Body of pancreas (tissue), 4 donors: ENCODE measurements around the gene UBE2D2. TPM values are rescaled to one million over a fixed set of nuclear protein-coding genes. Genes with fewer than 3 reads are reported as not detected.
"Not testable (repeated sequence)": the region's sequence is repeated elsewhere in the genome, so short reads cannot be mapped to it uniquely, and the experiment has no call there.

Experiments
- ATAC-seq: fragments of 150-250 bp; one replicate; pipeline ENCODE4 v1.9.1; 2016
- DNase-seq, 4 donors: peaks; one replicate each; pipeline ENCODE4 v3.0.0-alpha.2; 2019
- H3K27ac ChIP-seq, 4 donors: fragments of 200-600 bp; sonication (generic); 1 replicate in 3 of 4; 2 replicates in 1 of 4; pipeline versions ENCODE4 v1.5.1 to v1.6.1; 2016 to 2019; ENCODE audit warnings: mild to moderate bottlenecking in 1 of 4, mixed read lengths in 1 of 4, moderate library complexity in 1 of 4
- H3K27me3 ChIP-seq, 2 donors: fragments of 200-600 bp; sonication (generic); one replicate each; pipeline ENCODE4 v1.6.0; 2016; ENCODE audit warnings: mild to moderate bottlenecking in 1 of 2
- H3K36me3 ChIP-seq, 2 donors: fragments of 200-600 bp; sonication (generic); replicated peaks in 1 of 2; 2 replicates each; pipeline ENCODE4 v1.5.1; 2016; ENCODE audit warnings: low read depth in 2 of 2; ENCODE audit not compliant: insufficient read depth in 1 of 2
- H3K4me1 ChIP-seq: fragments of 200-600 bp; sonication (generic); one replicate; pipeline ENCODE4 v1.6.0; 2016
- H3K4me3 ChIP-seq, 2 donors: fragments of 200-600 bp; sonication (generic); 1 replicate in 1 of 2; 2 replicates in 1 of 2; pipeline ENCODE4 v1.5.1; 2016 to 2019
- H3K9me3 ChIP-seq, 3 donors: fragments of 200-600 bp; sonication (generic); 1 replicate in 2 of 3; 2 replicates in 1 of 3; pipeline ENCODE4 v1.5.1; 2016
- POLR2A ChIP-seq, 3 donors: fragments of 450-650 bp; IDR thresholded peaks; one replicate each; pipeline ENCODE4 v1.6.1; 2016; ENCODE audit warnings: antibody characterized with exemption in 3 of 3, mild to moderate bottlenecking in 2 of 3
- WGBS, 2 donors: methylation state at CpG; one replicate each; pipeline ENCODE4 v1.1.5; 2017; 5-methylcytosine and 5-hydroxymethylcytosine counted together
- intact Hi-C: fragments of 100-400 bp; cut with DNase I; formaldehyde crosslinking; loops from one replicate; pipeline ENCODE4 v1.15.1; 2023
- total RNA-seq, 2 donors: library from RNA; depleted of rRNA; stranded (reverse); fragments of >200 nt; gene quantifications; one replicate each; pipeline ENCODE4 v1.1.0, GENCODE V29; 2016
- TF ChIP-seq, protein P1 (sequence below), 7 experiments: fragments of 450-650 bp in 4 of 7; fragments of 200-600 bp in 3 of 7; sonication (generic) in 3 of 7; IDR thresholded peaks; one replicate each; pipeline ENCODE4 v1.5.1; 2016 to 2019; ENCODE audit warnings: antibody characterized with exemption in 7 of 7

The UBE2D2 gene
- total RNA-seq, 2 donors from 2014 or later: 38.9 to 102 TPM

DNA sequence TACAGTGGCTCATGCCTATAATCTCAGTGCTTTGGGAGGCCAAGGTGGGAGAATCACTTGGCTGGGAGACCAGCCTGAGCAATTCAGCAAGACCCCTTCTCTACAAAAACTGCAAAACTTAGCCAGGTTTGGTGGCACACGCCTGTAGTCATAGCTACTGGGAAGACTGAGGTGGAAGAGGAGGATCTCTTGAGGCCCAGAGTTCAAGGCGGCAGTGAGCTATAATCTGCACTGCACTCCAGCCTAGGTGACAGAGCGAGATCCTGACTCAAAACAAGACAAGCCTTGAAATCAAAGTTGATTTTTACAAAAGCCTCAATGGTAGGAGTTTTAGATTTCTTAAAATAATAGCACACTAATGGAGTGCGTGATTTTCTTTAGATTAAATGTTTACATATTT lies 14.6 kb downstream of the UBE2D2 start:
- Histone ChIP-seq H3K36me3 (no peaks in the 10 kb centered on the region), H3K9me3 (no peaks in the 10 kb centered on the region), H3K4me1 (peaks cover 44% of the 10 kb centered on the region), H3K4me3 (no peak overlapping the region), H3K27me3 (no peaks in the 10 kb centered on the region), H3K27ac (no peak overlapping the region)
- ATAC-seq (no peak), DNase-seq (no peak)
- intact Hi-C loops: no loop called here
- WGBS, 2 donors: 66 to 89% methylated on average over 4 of the region's 4 CpGs
- no peak for TF ChIP-seq POLR2A (IDR thresholded peaks at IDR 0.05)
- TF ChIP-seq, protein P1, sequence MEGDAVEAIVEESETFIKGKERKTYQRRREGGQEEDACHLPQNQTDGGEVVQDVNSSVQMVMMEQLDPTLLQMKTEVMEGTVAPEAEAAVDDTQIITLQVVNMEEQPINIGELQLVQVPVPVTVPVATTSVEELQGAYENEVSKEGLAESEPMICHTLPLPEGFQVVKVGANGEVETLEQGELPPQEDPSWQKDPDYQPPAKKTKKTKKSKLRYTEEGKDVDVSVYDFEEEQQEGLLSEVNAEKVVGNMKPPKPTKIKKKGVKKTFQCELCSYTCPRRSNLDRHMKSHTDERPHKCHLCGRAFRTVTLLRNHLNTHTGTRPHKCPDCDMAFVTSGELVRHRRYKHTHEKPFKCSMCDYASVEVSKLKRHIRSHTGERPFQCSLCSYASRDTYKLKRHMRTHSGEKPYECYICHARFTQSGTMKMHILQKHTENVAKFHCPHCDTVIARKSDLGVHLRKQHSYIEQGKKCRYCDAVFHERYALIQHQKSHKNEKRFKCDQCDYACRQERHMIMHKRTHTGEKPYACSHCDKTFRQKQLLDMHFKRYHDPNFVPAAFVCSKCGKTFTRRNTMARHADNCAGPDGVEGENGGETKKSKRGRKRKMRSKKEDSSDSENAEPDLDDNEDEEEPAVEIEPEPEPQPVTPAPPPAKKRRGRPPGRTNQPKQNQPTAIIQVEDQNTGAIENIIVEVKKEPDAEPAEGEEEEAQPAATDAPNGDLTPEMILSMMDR (IDR thresholded peaks at IDR 0.05): no peak

DNA sequence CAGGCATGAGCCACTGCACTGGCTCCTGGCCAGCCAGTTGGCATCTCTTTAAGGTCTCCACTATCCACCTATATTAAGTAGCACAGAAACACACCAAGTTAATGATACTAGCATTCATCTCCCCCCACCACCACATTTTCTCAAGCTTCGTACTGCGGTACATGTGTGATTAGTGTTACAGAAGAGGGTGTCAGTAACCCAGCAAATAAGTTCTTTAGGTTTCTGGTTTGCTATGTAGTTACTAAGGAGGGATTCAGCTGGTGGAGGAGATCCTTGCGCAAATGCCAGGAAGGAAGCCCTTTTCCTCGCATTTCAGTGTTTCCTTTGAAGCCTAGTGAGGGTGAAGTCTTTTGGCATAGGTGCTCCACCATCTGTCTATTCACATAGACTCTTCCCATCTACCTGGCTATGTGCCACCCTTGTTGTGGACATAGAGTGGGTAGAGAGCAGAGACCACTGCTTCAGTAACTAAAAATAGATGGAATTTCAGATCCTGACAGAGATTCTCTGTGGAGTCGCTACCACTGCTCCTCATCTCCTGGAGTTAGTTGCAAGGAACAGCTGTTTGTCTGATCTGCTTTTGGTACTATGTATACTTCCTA lies 16.7 kb downstream of the UBE2D2 start:
- H3K4me1 ChIP-seq: peaks cover 24% of the 10 kb centered on the region
- H3K9me3 ChIP-seq: no peaks in the 10 kb centered on the region
- ATAC-seq (no peak), DNase-seq (peak in 1 of 4 donors; percentile 18)
- H3K4me3 ChIP-seq: no peak overlapping the region
- no peaks in the 10 kb centered on the region for H3K36me3 ChIP-seq
- H3K27me3 ChIP-seq: no peaks in the 10 kb centered on the region
- intact Hi-C loops: no loop called here
- H3K27ac ChIP-seq: no peak overlapping the region
- TF ChIP-seq, protein P1 (IDR thresholded peaks at IDR 0.05): no peak
- no peak for TF ChIP-seq POLR2A (IDR thresholded peaks at IDR 0.05)
- WGBS, 2 donors: 62 to 78% methylated on average over 3 to 5 of the region's 5 CpGs

DNA sequence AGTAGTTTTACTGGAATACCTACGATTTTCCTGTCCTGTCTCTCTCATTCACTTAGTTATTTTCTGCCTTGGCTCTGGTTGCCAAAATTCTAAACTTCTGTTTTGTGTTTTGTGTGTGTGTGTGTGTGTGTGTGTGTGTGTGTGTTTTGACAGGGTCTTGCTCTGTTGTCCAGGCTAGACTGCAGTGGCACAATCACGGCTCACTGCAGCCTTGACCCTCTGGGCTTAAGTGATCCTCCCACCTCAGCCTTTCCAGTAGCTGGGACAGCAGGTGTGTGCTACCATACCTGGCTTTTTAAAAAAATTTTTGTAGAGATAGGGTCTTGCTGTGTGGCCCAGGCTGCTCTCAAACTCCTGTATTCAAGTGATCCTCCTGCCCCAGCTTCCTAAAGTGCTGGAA lies 17.2 kb downstream of the UBE2D2 start:
- Histone ChIP-seq H3K9me3 (no peaks in the 10 kb centered on the region), H3K27ac (no peak overlapping the region), H3K27me3 (no peaks in the 10 kb centered on the region), H3K4me3 (no peak overlapping the region), H3K36me3 (no peaks in the 10 kb centered on the region), H3K4me1 (peaks cover 24% of the 10 kb centered on the region)
- DNase-seq: no peak
- no peak for TF ChIP-seq POLR2A (IDR thresholded peaks at IDR 0.05)
- TF ChIP-seq, protein P1 (IDR thresholded peaks at IDR 0.05): no peak
- intact Hi-C loops: no loop called here
- ATAC-seq: no peak
- WGBS, 2 donors: 39 to 43% methylated on average over 2 of the region's 2 CpGs

DNA sequence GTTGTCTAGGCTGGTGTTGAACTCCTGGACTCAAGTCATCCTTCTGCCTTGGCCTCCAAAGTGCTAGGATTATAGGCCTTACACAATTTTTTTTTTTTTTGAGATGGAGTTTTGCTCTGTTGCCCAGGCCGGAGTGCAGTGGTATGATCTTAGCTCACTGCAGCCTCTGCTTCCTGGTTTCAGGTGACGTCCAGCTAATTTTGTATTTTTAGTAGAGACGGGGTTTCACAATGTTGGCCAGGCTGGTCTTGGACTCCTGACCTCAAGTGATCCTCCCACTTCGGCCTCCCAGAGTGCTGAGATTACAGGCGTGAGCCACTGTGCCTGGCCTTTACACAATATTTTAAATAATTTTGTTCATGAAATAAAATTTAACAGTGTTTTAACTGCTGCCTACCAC lies 21.0 kb downstream of the UBE2D2 start:
- H3K4me3 ChIP-seq, DNase-seq, H3K36me3 ChIP-seq, ATAC-seq, H3K27ac ChIP-seq, H3K9me3 ChIP-seq, intact Hi-C loops, H3K27me3 ChIP-seq: not testable (repeated sequence)
- 93 to 96% methylated on average over 5 of the region's 5 CpGs for WGBS, 2 donors
- H3K4me1 ChIP-seq: peaks cover 14% of the 10 kb centered on the region

DNA sequence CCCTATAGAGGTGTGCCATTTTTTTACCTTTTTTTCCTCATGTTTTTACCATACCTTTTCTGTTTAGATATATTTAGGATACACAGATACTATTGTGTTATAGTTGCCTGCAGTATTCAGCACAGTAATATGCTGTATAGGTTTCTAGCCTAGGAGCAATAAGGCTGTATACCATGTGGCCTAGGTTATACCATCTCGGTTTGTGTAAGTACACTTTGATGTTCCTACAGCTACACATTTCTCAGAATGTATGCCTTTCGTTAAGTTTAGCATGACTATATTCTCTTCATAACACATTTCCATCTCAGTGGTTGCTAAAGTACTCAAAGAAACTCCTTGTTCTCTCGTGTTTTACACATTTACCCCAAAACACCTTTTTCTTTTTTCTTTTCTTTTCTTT lies 23.0 kb downstream of the UBE2D2 start:
- no peaks in the 10 kb centered on the region for H3K9me3 ChIP-seq
- no peak for TF ChIP-seq POLR2A (IDR thresholded peaks at IDR 0.05)
- TF ChIP-seq, protein P1 (IDR thresholded peaks at IDR 0.05): no peak

DNA sequence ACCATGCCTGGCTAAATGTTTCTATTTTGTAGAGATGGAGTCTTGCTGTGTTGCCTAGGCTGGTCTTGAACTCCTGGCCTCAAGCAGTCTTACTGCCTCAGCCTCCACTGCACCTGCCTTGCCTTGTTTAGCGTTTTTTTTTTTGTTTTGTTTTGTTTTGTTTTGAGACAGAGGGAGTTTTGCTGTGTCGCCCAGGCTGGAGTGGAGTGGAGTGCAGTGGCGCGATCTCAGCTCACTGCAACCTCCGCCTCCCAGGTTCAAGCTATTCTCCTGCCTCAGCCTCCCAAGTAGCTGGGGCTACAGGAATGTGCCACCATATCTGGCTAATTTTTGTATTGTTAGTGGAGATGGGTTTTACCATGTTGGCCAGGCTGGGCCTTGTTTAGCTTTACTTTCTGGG lies 27.0 kb downstream of the UBE2D2 start:
- ATAC-seq, H3K36me3 ChIP-seq, H3K9me3 ChIP-seq, H3K27ac ChIP-seq, intact Hi-C loops, H3K4me3 ChIP-seq, H3K27me3 ChIP-seq, DNase-seq: not testable (repeated sequence)
- WGBS, 2 donors: 88 to 91% methylated on average over 5 of the region's 5 CpGs
- H3K4me1 ChIP-seq: peaks cover 16% of the 10 kb centered on the region

More for the DNA sequence above, 23.0 kb downstream of the UBE2D2 start:
- H3K27ac ChIP-seq: no peak overlapping the region
- H3K4me3 ChIP-seq: no peak overlapping the region
- H3K4me1 ChIP-seq: no peaks in the 10 kb centered on the region
- WGBS, 2 donors: 81 to 87% methylated on average over 3 of the region's 3 CpGs
- H3K36me3 ChIP-seq: no peaks in the 10 kb centered on the region
- intact Hi-C loops: no loop called here
- ATAC-seq (no peak), DNase-seq (no peak)
- H3K27me3 ChIP-seq: no peaks in the 10 kb centered on the region
